Right lobe of liver (tissue), 6 donors: Measurements from ENCODE around the gene SFT2D1. TPM values are rescaled to one million over a fixed set of nuclear protein-coding genes. Genes with fewer than 3 reads are reported as not detected.

Experiments
- ATAC-seq, 4 donors: fragments of 200-7000 bp; cut with Tn5 transposase; one replicate each; pipeline ENCODE4 v1.9.1; 2020; ENCODE audit warnings: mild to moderate bottlenecking in 4 of 4, moderate library complexity in 4 of 4
- DNase-seq, 3 donors: peaks; one replicate each; pipeline ENCODE4 v3.0.0-alpha.2; 2020
- H3K27ac ChIP-seq, 3 donors: fragments of 200-600 bp; one replicate each; pipeline ENCODE4 v1.8.0; 2022
- H3K27me3 ChIP-seq, 2 donors: fragments of 200-600 bp; one replicate each; pipeline ENCODE4 v1.8.0; 2022
- H3K36me3 ChIP-seq, 4 donors: fragments of 200-600 bp; sonication (generic) in 1 of 4; one replicate each; pipeline versions ENCODE4 v1.5.1 to v1.8.0; 2017 to 2022; ENCODE audit warnings: control low read depth in 1 of 4
- H3K4me1 ChIP-seq, 4 donors: fragments of 200-600 bp; sonication (generic) in 1 of 4; one replicate each; pipeline versions ENCODE4 v1.5.1 to v1.8.0; 2017 to 2022; ENCODE audit warnings: control low read depth in 1 of 4
- H3K4me3 ChIP-seq, 3 donors: fragments of 200-600 bp; one replicate each; pipeline ENCODE4 v1.8.0; 2022
- H3K9me3 ChIP-seq, 4 donors: fragments of 200-600 bp; sonication (generic) in 1 of 4; one replicate each; pipeline versions ENCODE4 v1.5.1 to v1.8.0; 2017 to 2022; ENCODE audit warnings: control low read depth in 1 of 4
- CTCF ChIP-seq, 4 donors: fragments of 200-600 bp in 3 of 4; fragments of 450-650 bp in 1 of 4; IDR thresholded peaks; one replicate each; pipeline versions ENCODE4 v1.5.1 to v1.8.0; 2016 to 2022; ENCODE audit warnings: antibody characterized with exemption in 4 of 4, mild to moderate bottlenecking in 2 of 4
- POLR2A ChIP-seq: fragments of 450-650 bp; IDR thresholded peaks from one replicate; pipeline ENCODE4 v1.6.1; 2017; ENCODE audit warnings: antibody characterized with exemption, mild to moderate bottlenecking
- WGBS: methylation state at CpG from one replicate; pipeline ENCODE4 v1.1.6; 2018; ENCODE audit warnings: low coverage, low lambda C conversion rate; ENCODE audit not compliant: insufficient coverage; ENCODE audit errors: missing lambda C conversion rate; 5-methylcytosine and 5-hydroxymethylcytosine counted together
- intact Hi-C, 2 donors: fragments of 100-400 bp; cut with DNase I; formaldehyde crosslinking; loops; one replicate each; pipeline versions ENCODE4 v1.11.2 to v1.14.1; 2022
- total RNA-seq, 6 experiments: library from RNA; depleted of rRNA in 2 of 6; stranded (reverse); fragments of >200 nt in 2 of 6; fragmentation: NEBNext Ultra II Directional in 3 of 6; extraction: Animal tissue kit (Norgen Biotek cat#: 25700) in 3 of 6; gene quantifications; one replicate each; pipeline versions ENCODE4 v1.1.0 to v1.2.4, GENCODE V29; 2016 to 2023
- donor health status: DM: no; HTN: yes; CAD: no.
- donor health status: DM: no; HTN: no; CAD: no.
- donor health status: DM: no; HTN: no; CAD: no.
- donor health status: DM: no; HTN: yes; CAD: no.
- donor health status: DM: no; HTN: yes; CAD: no.

SFT2D1 gene
- total RNA-seq, 6 experiments from 2014 or later: 6.7 to 14.0 (median 12.8) TPM

DNA sequence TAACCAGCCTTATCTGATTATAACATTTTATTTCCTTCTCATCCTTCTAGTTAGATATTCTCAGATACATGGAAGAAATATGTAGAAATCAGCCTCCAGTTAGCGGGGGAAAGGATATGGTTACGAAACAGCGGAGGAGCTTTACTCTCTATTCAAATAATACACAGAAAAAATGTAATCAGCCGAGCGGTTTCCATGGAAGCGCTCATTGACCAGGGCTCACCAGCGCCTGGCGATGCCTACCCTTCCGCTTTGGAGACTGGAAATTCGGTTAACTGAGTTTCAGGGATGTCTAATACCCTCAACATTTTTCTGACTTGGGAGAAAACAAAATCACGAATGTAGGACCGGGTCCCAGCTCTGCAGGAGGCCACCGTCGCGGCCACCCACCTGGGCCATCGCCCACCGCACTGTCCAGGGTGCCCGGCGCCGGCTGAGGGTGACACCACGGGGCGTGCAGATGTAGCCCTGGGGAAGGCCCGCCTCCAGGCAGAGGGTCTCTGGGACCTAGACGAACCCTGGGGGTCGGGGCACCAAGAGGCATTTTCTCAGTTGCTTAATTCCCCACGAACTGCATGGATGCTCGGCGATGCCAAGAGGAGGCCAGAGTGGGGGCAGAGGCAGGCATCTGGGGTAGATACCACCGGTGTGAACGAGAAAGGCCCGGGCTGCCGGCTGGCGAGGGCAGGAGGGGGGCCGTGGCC lies 35.8 kb downstream of the SFT2D1 start:
- H3K9me3 ChIP-seq: no peaks in the 10 kb centered on the region
- H3K36me3 ChIP-seq: no peaks in the 10 kb centered on the region
- 45% methylated on average over 21 of the region's 34 CpGs for WGBS
- intact Hi-C loops: no loop called here
- H3K4me3 ChIP-seq: no peak overlapping the region
- ATAC-seq (no peak), DNase-seq (no peak)
- peaks cover 0 to 21% (median 7%) of the 10 kb centered on the region in 4 donors for H3K4me1 ChIP-seq
- H3K27me3 ChIP-seq: no peaks in the 10 kb centered on the region
- H3K27ac ChIP-seq: no peak overlapping the region
- TF ChIP-seq POLR2A: no peak
- no peak for TF ChIP-seq CTCF (IDR thresholded peaks at IDR 0.05)

GRCh38 chr6:166305562-166306117 lies 36.7 kb downstream of the SFT2D1 start:
- H3K27me3 ChIP-seq: no peaks in the 10 kb centered on the region
- ATAC-seq (no peak), DNase-seq (no peak)
- peaks cover 0 to 30% (median 11%) of the 10 kb centered on the region in 4 donors for H3K4me1 ChIP-seq
- no peaks in the 10 kb centered on the region for H3K36me3 ChIP-seq
- WGBS: 54% methylated on average over 6 of the region's 10 CpGs
- no peak overlapping the region for H3K27ac ChIP-seq
- intact Hi-C loops: no loop called here
- H3K9me3 ChIP-seq: no peaks in the 10 kb centered on the region
- H3K4me3 ChIP-seq: no peak overlapping the region
- no peak for TF ChIP-seq CTCF (IDR thresholded peaks at IDR 0.05)
- TF ChIP-seq POLR2A: no peak

GRCh38 chr6:166304106-166304505 lies 38.2 kb downstream of the SFT2D1 start:
- H3K36me3 ChIP-seq: no peaks in the 10 kb centered on the region
- no peak for DNase-seq

More at GRCh38 chr6:166304106-166304505, 38.2 kb downstream of the SFT2D1 start:
- TF ChIP-seq POLR2A (no peak), CTCF (IDR thresholded peaks at IDR 0.05) (no peak)
- intact Hi-C loops: no loop called here
- H3K27ac ChIP-seq: no peak overlapping the region
- peaks cover 0 to 30% (median 12%) of the 10 kb centered on the region in 4 donors for H3K4me1 ChIP-seq
- no peaks in the 10 kb centered on the region for H3K9me3 ChIP-seq
- H3K27me3 ChIP-seq: no peaks in the 10 kb centered on the region
- 80% methylated on average over 1 of the region's 3 CpGs for WGBS
- H3K4me3 ChIP-seq: no peak overlapping the region
- ATAC-seq: no peak
